Ureter (tissue), 1 donor: ENCODE measurements around the gene SYNGR3. TPM values are rescaled to one million over a fixed set of nuclear protein-coding genes. Genes with fewer than 3 reads are reported as not detected.
"Not testable (repeated sequence)": the region's sequence is repeated elsewhere in the genome, so short reads cannot be mapped to it uniquely, and the experiment has no call there.

Source experiments
- DNase-seq: peaks from one replicate; pipeline ENCODE4 v3.0.0-alpha.2; 2020; ENCODE audit warnings: low spot score
- total RNA-seq: library from RNA; stranded (reverse); gene quantifications from one replicate; pipeline ENCODE4 v1.2.4, GENCODE V29; 2023
- donor health status: DM: yes; HTN: yes; CAD: no.

The SYNGR3 gene
- total RNA-seq, 1 donor from 2014 or later: 0.86 TPM

DNA sequence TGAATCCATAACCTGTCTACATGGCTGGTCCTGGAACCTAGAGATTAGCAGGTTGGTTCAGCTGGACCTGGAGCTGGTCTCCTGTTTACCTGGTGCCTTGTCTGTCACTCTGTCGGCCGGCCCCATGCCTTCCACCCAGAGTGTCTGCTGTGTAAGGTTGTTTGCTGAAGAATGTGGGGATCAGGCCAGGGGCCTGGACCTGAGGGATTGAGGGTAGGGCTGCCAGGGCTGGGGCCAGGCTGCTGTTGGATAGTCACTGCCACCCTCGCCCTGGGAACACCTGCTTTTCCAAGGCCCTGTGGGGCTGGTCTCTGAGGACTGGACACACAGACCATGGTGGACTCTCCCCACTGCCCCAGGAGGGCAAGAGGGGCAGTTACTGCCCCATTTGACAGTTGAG, 38.4 kb downstream of the SYNGR3 start:
- DNase-seq: no peak

DNA sequence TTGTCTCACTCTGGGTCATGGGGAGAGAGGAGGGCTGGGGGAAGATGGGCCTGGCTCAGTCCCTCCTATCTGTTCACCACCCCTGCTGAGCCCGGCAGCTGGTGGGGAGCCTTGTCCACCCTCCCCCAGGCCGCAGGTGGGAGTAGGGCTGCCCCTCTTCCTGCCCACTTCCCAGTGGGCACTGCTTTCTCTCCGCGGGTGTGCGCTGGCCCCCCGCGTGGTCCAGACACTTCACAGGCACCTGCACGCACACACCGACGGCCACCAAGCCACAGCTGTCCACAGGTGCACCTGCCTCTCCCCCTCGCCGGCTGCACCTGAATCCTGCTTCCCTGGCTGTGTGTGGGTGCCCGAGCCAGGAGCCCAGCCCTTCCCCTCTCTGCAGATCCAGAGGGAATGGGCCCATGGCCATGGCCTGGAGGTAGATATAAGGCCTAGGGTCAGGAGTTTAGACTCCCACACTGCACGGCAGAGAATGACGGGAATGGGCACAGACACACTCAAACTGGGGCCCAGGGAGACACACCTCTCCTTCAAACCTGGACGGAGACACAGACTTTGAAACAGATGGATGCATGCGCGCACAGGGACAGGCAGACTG, 39.0 kb downstream of the SYNGR3 start:
- DNase-seq: no peak

- no peak for DNase-seq
Observed at GRCh38 chr16:2029350-2029749, 39.6 kb downstream of the SYNGR3 start.

DNA sequence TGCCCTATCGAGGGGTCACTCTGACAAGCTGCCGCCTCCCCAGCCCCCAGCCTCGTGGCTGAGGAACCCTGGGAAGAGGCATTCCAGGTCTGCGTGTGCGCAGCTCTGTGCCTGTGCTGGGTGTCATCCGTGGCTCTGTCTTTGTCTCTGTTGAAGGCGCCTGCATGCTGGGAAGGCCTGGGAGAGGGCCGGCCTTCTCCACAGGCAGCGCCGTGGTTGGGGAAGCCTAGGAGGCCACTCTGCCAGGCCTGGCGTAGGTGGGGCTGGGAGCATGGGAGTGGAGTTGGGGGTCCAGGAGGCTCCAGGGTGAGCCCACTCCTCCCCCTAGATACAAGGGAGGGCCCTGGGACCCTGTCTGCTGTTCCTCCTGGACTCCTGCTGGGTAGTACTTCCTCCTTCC, 40.3 kb downstream of the SYNGR3 start:
- no peak for DNase-seq

GRCh38 chr16:2031081-2031577, 41.4 kb downstream of the SYNGR3 start:
- no peak for DNase-seq

DNA sequence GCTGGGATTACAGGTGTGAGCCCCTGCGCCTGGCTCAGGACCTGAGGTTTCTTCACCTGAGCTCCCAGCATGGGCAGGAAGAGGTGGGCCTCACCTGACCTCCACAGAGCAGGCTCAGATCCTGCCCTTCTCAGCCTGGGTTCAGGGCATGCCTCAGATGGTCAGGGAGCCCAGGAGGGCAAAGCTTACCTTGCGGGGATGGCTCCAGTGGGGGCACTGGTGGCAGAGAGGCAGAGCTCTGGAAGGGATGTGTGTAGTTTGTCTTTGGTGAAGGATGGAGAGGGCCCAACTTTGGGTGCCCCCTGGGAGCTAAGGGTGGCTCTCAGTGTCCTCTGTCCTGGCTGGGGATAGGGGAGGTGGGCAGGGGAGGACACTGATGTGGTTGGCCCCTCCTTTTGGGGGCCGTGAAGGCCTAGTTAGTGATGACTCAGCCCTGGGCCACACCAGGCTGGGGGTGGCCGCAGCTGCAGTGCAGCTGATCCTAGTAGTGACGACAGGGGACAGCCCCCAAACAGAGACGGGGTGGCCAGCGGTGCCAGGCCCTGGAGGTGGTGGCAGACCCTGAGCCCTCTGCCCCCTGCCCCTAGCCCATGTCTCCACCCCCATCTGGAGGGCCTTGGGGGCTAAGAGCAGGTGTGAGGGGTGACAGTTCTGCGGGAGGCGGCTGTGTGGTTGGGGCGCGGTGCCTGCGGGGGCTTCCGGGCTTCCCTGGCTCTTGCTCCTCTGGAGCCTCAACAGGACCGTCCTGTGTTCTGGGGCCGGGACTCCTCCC, 42.7 kb downstream of the SYNGR3 start:
- DNase-seq: no peak

GRCh38 chr16:2033057-2033908, 43.5 kb downstream of the SYNGR3 start:
- DNase-seq: no peak

- DNase-seq: not testable (repeated sequence)
Observed at GRCh38 chr16:2033909-2034695, 44.3 kb downstream of the SYNGR3 start.

- no peak for DNase-seq
Observed at GRCh38 chr16:2034696-2035430, 45.1 kb downstream of the SYNGR3 start.

- DNase-seq: no peak
Observed at GRCh38 chr16:2035431-2036199, 45.8 kb downstream of the SYNGR3 start.

GRCh38 chr16:2036200-2036966, 46.6 kb downstream of the SYNGR3 start:
- DNase-seq: no peak

GRCh38 chr16:2037115-2037514, 47.3 kb downstream of the SYNGR3 start:
- DNase-seq: no peak

DNA sequence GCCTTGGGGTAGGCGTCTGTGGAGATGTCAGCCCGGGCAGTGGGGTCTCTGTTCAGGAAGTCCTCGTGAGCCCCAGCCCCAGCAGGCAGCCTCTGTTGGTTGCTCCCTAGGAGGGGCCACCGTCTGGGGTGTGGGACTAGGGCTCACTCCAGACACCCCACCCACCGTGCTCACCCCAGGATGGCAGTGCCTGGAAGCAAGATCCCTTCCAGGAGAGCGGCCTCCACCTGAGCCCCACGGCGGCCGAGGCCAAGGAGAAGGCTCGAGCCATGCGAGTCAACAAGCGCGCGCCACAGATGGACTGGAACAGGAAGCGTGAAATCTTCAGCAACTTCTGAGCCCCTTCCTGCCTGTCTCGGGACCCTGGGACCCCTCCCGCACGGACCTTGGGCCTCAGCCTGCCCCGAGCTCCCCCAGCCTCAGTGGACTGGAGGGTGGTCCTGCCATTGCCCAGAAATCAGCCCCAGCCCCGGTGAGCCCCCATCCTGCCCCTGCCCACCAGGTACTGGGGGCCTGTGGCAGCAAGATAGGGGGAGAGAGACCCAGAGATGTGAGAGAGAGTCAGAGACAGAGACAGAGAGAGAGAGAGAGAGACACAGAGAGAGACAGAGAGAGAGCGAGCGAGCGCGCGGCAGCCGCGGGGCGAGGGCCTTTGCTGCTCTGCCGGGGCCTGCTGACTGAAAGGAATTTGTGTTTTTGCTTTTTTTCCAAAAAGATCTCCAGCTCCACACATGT, 48.0 kb downstream of the SYNGR3 start:
- no peak for DNase-seq

GRCh38 chr16:2038382-2039231, 48.8 kb downstream of the SYNGR3 start:
- no peak for DNase-seq

GRCh38 chr16:2039274-2040031, 49.7 kb downstream of the SYNGR3 start:
- DNase-seq: peak; percentile 88

DNA sequence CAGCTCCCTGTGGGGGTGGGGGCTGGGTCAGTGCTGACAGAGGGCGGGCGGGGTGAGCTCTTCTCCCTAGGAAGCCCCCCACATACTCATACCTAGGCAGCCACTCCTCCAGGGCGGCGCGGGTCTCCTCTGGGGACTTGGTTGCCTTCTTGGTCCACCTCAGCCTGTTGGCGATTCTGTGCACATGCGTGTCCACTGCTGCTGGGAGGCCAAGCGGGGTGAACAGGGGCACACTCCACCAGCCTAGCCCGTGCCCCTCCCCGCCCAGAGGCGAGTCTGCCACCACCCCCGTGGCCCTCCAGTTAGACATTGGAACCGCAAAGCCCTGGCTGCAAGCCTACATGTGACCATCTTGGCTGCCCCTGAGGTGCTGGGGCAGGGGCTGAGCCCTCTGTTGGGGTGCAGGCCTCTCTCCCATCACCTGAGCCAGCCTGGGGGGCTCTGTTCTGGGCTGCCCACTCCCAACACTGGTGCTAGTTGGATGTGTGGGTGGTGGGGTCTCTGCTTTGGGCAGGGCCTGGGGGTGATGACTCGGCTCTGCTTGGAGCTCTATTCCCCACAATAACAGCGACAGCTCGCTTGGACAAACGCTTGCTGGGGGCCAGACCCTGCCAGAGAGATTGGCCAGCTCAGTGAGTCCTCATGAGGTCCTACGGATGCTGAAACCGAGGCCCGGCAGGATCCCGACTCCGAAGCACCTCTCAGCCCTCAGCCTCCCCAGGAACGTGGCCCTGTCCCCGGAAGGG, 50.4 kb downstream of the SYNGR3 start:
- no peak for DNase-seq
